OCI-LY1 (cell line): ENCODE results near the gene AHSP.

Source experiments
- H2AFZ ChIP-seq: fragments of 200-600 bp; sonication (generic), shearing (Covaris generic); 2 replicates; pipeline ENCODE4 v1.6.0; 2014; ENCODE audit warnings: antibody characterized with exemption, mild to moderate bottlenecking, low read length
- H3F3A ChIP-seq: fragments of 200-600 bp; sonication (generic), shearing (Covaris generic); 2 replicates; pipeline ENCODE4 v1.6.0; 2014; ENCODE audit warnings: mild to moderate bottlenecking, antibody characterized with exemption, low read length, moderate library complexity; ENCODE audit not compliant: insufficient read depth
- H3K27ac ChIP-seq: fragments of 200-600 bp; sonication (generic); 2 replicates; pipeline ENCODE4 v1.5.1; 2014; ENCODE audit warnings: low read length, mixed run types, mild to moderate bottlenecking, low read depth; ENCODE audit not compliant: poor library complexity, severe bottlenecking
- H3K27me3 ChIP-seq: fragments of 200-600 bp; sonication (generic); 2 replicates; pipeline ENCODE4 v1.6.0; 2014; ENCODE audit warnings: antibody characterized with exemption, mild to moderate bottlenecking, low read length, moderate library complexity; ENCODE audit not compliant: insufficient read depth
- H3K36me3 ChIP-seq: fragments of 200-600 bp; sonication (generic); 2 replicates; pipeline ENCODE4 v1.6.1; 2014; ENCODE audit warnings: mild to moderate bottlenecking, antibody characterized with exemption, low read length, moderate library complexity, mixed read lengths; ENCODE audit not compliant: insufficient read depth
- H3K4me1 ChIP-seq: fragments of 200-600 bp; sonication (generic); 2 replicates; pipeline ENCODE4 v1.5.1; 2014; ENCODE audit warnings: mild to moderate bottlenecking, low read length, moderate library complexity; ENCODE audit not compliant: insufficient read depth, severe bottlenecking
- H3K4me2 ChIP-seq: fragments of 200-600 bp; sonication (generic), shearing (Covaris generic); 2 replicates; pipeline ENCODE4 v1.6.1; 2014; ENCODE audit warnings: low read length
- H3K4me3 ChIP-seq: fragments of 200-600 bp; sonication (generic); 2 replicates; pipeline ENCODE4 v1.5.1; 2014; ENCODE audit warnings: low read length, low read depth, mild to moderate bottlenecking, mixed read lengths; ENCODE audit not compliant: poor library complexity, severe bottlenecking
- H3K79me2 ChIP-seq: fragments of 200-600 bp; shearing (Covaris generic); 2 replicates; pipeline ENCODE4 v1.6.1; 2016; ENCODE audit warnings: mixed run types, low read length, mixed read lengths; ENCODE audit not compliant: insufficient read depth
- H3K9ac ChIP-seq: fragments of 200-600 bp; sonication (generic), shearing (Covaris generic); 2 replicates; pipeline ENCODE4 v1.6.1; 2014; ENCODE audit warnings: mild to moderate bottlenecking, low read length, mixed read lengths
- H3K9me2 ChIP-seq: fragments of 200-600 bp; sonication (generic), shearing (Covaris generic); 2 replicates; pipeline ENCODE4 v1.6.1; 2014; ENCODE audit warnings: low read depth, mild to moderate bottlenecking, low read length, mixed read lengths
- H3K9me3 ChIP-seq: fragments of 200-600 bp; shearing (Covaris generic); 2 replicates; pipeline ENCODE4 v1.6.1; 2014; ENCODE audit warnings: low read length, mixed read lengths
- H4K20me1 ChIP-seq: fragments of 200-600 bp; sonication (generic), shearing (Covaris generic); 2 replicates; pipeline ENCODE4 v1.6.0; 2016; ENCODE audit warnings: mild to moderate bottlenecking, low read length; ENCODE audit not compliant: insufficient read depth
- CTCF ChIP-seq: fragments of 200-600 bp; sonication (generic), shearing (Covaris generic); IDR thresholded peaks from 2 replicates; pipeline ENCODE4 v1.5.1; 2017; ENCODE audit warnings: mild to moderate bottlenecking, antibody characterized with exemption, low read length, moderate library complexity, mixed read lengths
- EZH2 ChIP-seq: fragments of 200-600 bp; sonication (generic), shearing (Covaris generic); IDR thresholded peaks from 2 replicates; pipeline ENCODE4 v1.8.0; 2017; ENCODE audit warnings: borderline replicate concordance, mixed run types, mild to moderate bottlenecking, antibody characterized with exemption, low read length, moderate library complexity, mixed read lengths

Gene AHSP

DNA sequence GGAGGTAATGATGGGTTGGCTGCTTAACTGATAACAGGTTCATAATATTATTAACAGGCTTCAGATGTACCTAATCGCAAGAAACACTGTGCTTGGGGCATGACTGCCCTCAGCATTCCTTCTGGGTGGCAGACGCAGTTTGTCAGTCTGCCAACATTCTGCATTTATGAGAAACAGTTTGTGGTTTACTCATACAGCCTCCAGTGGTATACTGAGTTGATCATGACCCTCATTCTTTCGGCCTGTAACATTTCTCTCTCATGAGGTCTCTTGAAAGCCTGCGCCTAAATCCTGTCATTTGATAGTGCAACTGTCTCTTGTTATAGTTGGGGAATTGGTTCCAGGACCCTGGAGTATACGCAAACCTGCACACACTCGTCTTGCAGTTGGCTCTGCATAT, 14.6 kb upstream of the AHSP start:
- Histone ChIP-seq H3F3A (no peaks in the 10 kb centered on the region), H3K27me3 (no peaks in the 10 kb centered on the region), H3K36me3 (no peaks in the 10 kb centered on the region), H3K9me3 (no peaks in the 10 kb centered on the region), H3K27ac (no peak overlapping the region), H4K20me1 (no peaks in the 10 kb centered on the region), H3K79me2 (no peaks in the 10 kb centered on the region), H3K4me2 (no peak overlapping the region), H3K9ac (no peak overlapping the region), H3K4me1 (peaks cover 9% of the 10 kb centered on the region), H3K4me3 (no peak overlapping the region), H3K9me2 (no peaks in the 10 kb centered on the region), H2AFZ (no peak overlapping the region)
- TF ChIP-seq EZH2 (no peak), CTCF (no peak)

GRCh38 chr16:31513884-31514283, 13.8 kb upstream of the AHSP start:
- Histone ChIP-seq H3K4me1 (peaks cover 6% of the 10 kb centered on the region), H3K4me2 (no peak overlapping the region), H3K79me2 (no peaks in the 10 kb centered on the region), H2AFZ (no peak overlapping the region), H3K27me3 (no peaks in the 10 kb centered on the region), H3F3A (no peaks in the 10 kb centered on the region), H3K36me3 (no peaks in the 10 kb centered on the region), H3K9me2 (no peaks in the 10 kb centered on the region), H3K9me3 (no peaks in the 10 kb centered on the region), H4K20me1 (no peaks in the 10 kb centered on the region), H3K27ac (no peak overlapping the region), H3K9ac (no peak overlapping the region), H3K4me3 (no peak overlapping the region)
- no peak for TF ChIP-seq EZH2
- no peak for TF ChIP-seq CTCF

GRCh38 chr16:31517800-31518402, 9.8 kb upstream of the AHSP start:
- no peaks in the 10 kb centered on the region for H3K9me3 ChIP-seq
- H3K9me2 ChIP-seq, result no peaks in the 10 kb centered on the region
- H3K4me3 ChIP-seq, result no peak overlapping the region
- H3K27me3 ChIP-seq, result 0 out of 2 replicates have a peak, but pooled peaks cover 6% of the 10 kb centered on the region
- no peaks in the 10 kb centered on the region for H3K36me3 ChIP-seq
- no peak overlapping the region for H2AFZ ChIP-seq
- H3K27ac ChIP-seq, result no peak overlapping the region
- TF ChIP-seq CTCF, result no peak
- TF ChIP-seq EZH2, result no peak
- no peak overlapping the region for H3K4me2 ChIP-seq
- no peaks in the 10 kb centered on the region for H3K4me1 ChIP-seq
- no peaks in the 10 kb centered on the region for H3F3A ChIP-seq
- no peak overlapping the region for H3K9ac ChIP-seq
- no peaks in the 10 kb centered on the region for H4K20me1 ChIP-seq
- H3K79me2 ChIP-seq, result no peaks in the 10 kb centered on the region
